ENCODE data around the gene UTP25.

DNA sequence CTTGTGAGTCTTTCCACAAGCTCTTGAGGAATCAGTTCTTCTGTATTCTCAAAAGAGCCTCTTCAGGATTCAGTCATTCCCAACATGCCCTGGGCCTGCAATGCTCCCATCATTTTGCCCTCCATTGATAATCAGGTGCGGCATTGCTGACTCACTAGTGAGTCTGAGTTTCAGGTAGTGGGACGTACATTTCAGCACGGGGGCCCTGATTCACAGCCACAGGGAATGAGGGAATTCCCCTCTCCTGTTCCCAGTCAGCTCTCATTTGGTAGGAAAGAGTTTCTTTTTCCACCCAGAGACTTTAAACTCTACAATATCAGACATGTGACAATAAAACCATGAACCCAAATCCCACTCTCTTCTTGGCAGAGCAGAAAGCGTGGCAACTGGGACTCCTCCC lies 18.2 kb upstream of the UTP25 start:
- TF ChIP-seq, protein P1, sequence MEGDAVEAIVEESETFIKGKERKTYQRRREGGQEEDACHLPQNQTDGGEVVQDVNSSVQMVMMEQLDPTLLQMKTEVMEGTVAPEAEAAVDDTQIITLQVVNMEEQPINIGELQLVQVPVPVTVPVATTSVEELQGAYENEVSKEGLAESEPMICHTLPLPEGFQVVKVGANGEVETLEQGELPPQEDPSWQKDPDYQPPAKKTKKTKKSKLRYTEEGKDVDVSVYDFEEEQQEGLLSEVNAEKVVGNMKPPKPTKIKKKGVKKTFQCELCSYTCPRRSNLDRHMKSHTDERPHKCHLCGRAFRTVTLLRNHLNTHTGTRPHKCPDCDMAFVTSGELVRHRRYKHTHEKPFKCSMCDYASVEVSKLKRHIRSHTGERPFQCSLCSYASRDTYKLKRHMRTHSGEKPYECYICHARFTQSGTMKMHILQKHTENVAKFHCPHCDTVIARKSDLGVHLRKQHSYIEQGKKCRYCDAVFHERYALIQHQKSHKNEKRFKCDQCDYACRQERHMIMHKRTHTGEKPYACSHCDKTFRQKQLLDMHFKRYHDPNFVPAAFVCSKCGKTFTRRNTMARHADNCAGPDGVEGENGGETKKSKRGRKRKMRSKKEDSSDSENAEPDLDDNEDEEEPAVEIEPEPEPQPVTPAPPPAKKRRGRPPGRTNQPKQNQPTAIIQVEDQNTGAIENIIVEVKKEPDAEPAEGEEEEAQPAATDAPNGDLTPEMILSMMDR (IDR thresholded peaks at IDR 0.05): no peak
- no peak for TF ChIP-seq POLR2A (IDR thresholded peaks at IDR 0.05; ENCODE audit: low read depth)
